Endothelial cell of umbilical vein (primary cell): ENCODE data around the gene PGGT1B. TPM values are rescaled to one million over a fixed set of nuclear protein-coding genes. Genes with fewer than 3 reads are reported as not detected.

Experiments used
- BruUV-seq: library from RNA; stranded (reverse); fragments of 400-500 nt; replicated peaks from 2 replicates; lab custom pipeline; 2021; lab: Mats Ljungman, UMichigan
- CTCF ChIA-PET: fragments of 300-600, 350-600 bp; sonication (Branson Sonifier 250); formaldehyde crosslinking; loops from one replicate; lab custom pipeline; 2021; ENCODE audit warnings: antibody characterized with exemption, inconsistent platforms; lab: Charles Lee
- POLR2A ChIA-PET: fragments of 300-600, 350-600 bp; sonication (Branson Sonifier 250); formaldehyde crosslinking; loops from one replicate; lab custom pipeline; 2021; ENCODE audit warnings: antibody characterized with exemption, inconsistent platforms; lab: Charles Lee
- DNase-seq: peaks from one replicate; pipeline ENCODE4 v3.0.0-alpha.2; 2011; ENCODE audit warnings: low read depth, low spot score
- FAIRE-seq: peaks from 2 replicates; lab custom pipeline; 2011; peaks lifted over from hg19 to GRCh38; lab: Jason Lieb, UNC
- H2AFZ ChIP-seq: 2 replicates; pipeline ENCODE4 v1.6.0; 2012; ENCODE audit warnings: low read depth, low read length, control low read depth, inconsistent platforms
- H3K27ac ChIP-seq: 2 replicates; pipeline ENCODE4 v1.5.1; 2011; ENCODE audit warnings: low read depth, mild to moderate bottlenecking, control low read depth, low read length, moderate library complexity; ENCODE audit not compliant: insufficient read depth
- H3K27me3 ChIP-seq, 2 experiments: 2 replicates each; pipeline versions ENCODE4 v1.6.0 to v1.6.1; 2011; ENCODE audit warnings: low read length in 2 of 2, mixed read lengths in 1 of 2; ENCODE audit not compliant: control insufficient read depth in 2 of 2, insufficient read depth in 2 of 2
- H3K36me3 ChIP-seq, 2 experiments: 2 replicates in 1 of 2; 3 replicates in 1 of 2; pipeline ENCODE4 v1.5.1; 2011; ENCODE audit warnings: low read length in 2 of 2, mild to moderate bottlenecking in 1 of 2, moderate library complexity in 1 of 2; ENCODE audit not compliant: control insufficient read depth in 2 of 2, insufficient read depth in 2 of 2; ENCODE audit errors: extremely low read depth in 1 of 2
- H3K4me1 ChIP-seq: 3 replicates; pipeline ENCODE4 v1.5.1; 2011; ENCODE audit warnings: mild to moderate bottlenecking, low read length; ENCODE audit not compliant: control insufficient read depth, insufficient read depth; ENCODE audit errors: extremely low read depth
- H3K4me2 ChIP-seq: 2 replicates; pipeline ENCODE4 v1.6.1; 2011; ENCODE audit warnings: low read length, control low read depth, mixed read lengths; ENCODE audit not compliant: insufficient read depth
- H3K4me3 ChIP-seq, 3 experiments: fragments of 200-600 bp in 1 of 3; sonication (generic), shearing (Covaris generic) in 1 of 3; replicated peaks in 1 of 3; 2 replicates each; pipeline ENCODE4 v1.5.1; 2011 to 2016; ENCODE audit warnings: control low read depth in 3 of 3, low read length in 3 of 3, mild to moderate bottlenecking in 2 of 3, inconsistent platforms in 1 of 3, low read depth in 1 of 3, moderate library complexity in 1 of 3; ENCODE audit not compliant: insufficient read depth in 1 of 3
- H3K79me2 ChIP-seq: 2 replicates; pipeline ENCODE4 v1.6.0; 2012; ENCODE audit warnings: low read length, inconsistent platforms; ENCODE audit not compliant: control insufficient read depth, insufficient read depth
- H3K9ac ChIP-seq: replicated peaks from 2 replicates; pipeline ENCODE3; 2011; ENCODE audit warnings: low read length, control low read depth; ENCODE audit not compliant: insufficient read depth; ENCODE audit errors: extremely low read depth
- H3K9me1 ChIP-seq: replicated peaks from 3 replicates; pipeline ENCODE4 v1.6.0; 2011; ENCODE audit warnings: mild to moderate bottlenecking, low read length; ENCODE audit not compliant: control insufficient read depth, insufficient read depth; ENCODE audit errors: extremely low read depth
- H3K9me3 ChIP-seq: replicated peaks from 2 replicates; pipeline ENCODE4 v1.5.1; 2012; ENCODE audit warnings: low read length, inconsistent platforms; ENCODE audit not compliant: control insufficient read depth, insufficient read depth
- H4K20me1 ChIP-seq: replicated peaks from 2 replicates; pipeline ENCODE3; 2011; ENCODE audit warnings: mild to moderate bottlenecking, low read length; ENCODE audit not compliant: control insufficient read depth, insufficient read depth; ENCODE audit errors: extremely low read depth
- CTCF ChIP-seq, 2 donors: IDR thresholded peaks; 1 replicate in 1 of 2; 2 replicates in 1 of 2; pipeline ENCODE4 v1.5.1; 2011; ENCODE audit warnings: low read length in 2 of 2, mild to moderate bottlenecking in 2 of 2, moderate library complexity in 2 of 2, control low read depth in 1 of 2, inconsistent platforms in 1 of 2, low read depth in 1 of 2; ENCODE audit not compliant: insufficient read depth in 1 of 2; ENCODE audit errors: extremely low read depth in 1 of 2
- EZH2 ChIP-seq: IDR thresholded peaks from 2 replicates; pipeline ENCODE4 v1.6.1; 2012; ENCODE audit warnings: borderline replicate concordance, low read depth, mild to moderate bottlenecking, moderate library complexity, low read length, inconsistent platforms; ENCODE audit not compliant: severe bottlenecking
- JUN ChIP-seq: IDR thresholded peaks from 2 replicates; pipeline ENCODE4 v1.6.1; 2011; ENCODE audit warnings: borderline replicate concordance, low read depth; ENCODE audit not compliant: insufficient read length, insufficient read depth
- dilution Hi-C: fragments of 300-500 bp; cut with MboI; formaldehyde crosslinking; loops from one replicate; pipeline ENCODE4 v1.15.0; 2019; ENCODE audit warnings: low sequenced_read_pairs; ENCODE audit not compliant: extremely low pct_ligation_motif_present
- intact Hi-C: fragments of 100-400 bp; cut with micrococcal nuclease; formaldehyde crosslinking; loops from one replicate; pipeline ENCODE4 v1.10.0; 2022
- polyA plus RNA-seq, 4 experiments: library from polyadenylated mRNA; depleted of rRNA in 3 of 4; stranded (reverse) in 3 of 4; unstranded in 1 of 4; fragments of >200 nt; gene quantifications; 2 replicates each; pipeline versions ENCODE4 v1.2.1 to v1.2.3, GENCODE V29; 2011 to 2012; ENCODE audit warnings: missing spikeins in 1 of 4
- total RNA-seq: library from RNA; stranded (reverse); gene quantifications from 2 replicates; pipeline ENCODE4 v1.2.3, GENCODE V29; 2021

PGGT1B gene
- total and polyA plus RNA-seq, 2 donors (not counting 3 experiments of a cell fraction or from before 2014, with no cell fraction given): 2.6 to 42.3 TPM

- no peak for FAIRE-seq
Observed at GRCh38 chr5:115179030-115179393, 83.7 kb downstream of the PGGT1B start.

GRCh38 chr5:115170929-115171510 is 91.7 kb downstream of the PGGT1B start:
- DNase-seq (no peak), FAIRE-seq (peak; percentile 37)
- Histone ChIP-seq H3K9me1 (no peaks in the 10 kb centered on the region), H3K9me3 (no peaks in the 10 kb centered on the region), H4K20me1 (no peaks in the 10 kb centered on the region), H2AFZ (no peak overlapping the region), H3K27me3 (peaks cover 22 to 55% of the 10 kb centered on the region in 2 experiments), H3K9ac (no peak overlapping the region), H3K79me2 (no peaks in the 10 kb centered on the region), H3K27ac (no peak overlapping the region), H3K36me3 (no peaks in the 10 kb centered on the region), H3K4me3 (peak overlapping the region in 1 of 3 experiments; percentile 24), H3K4me1 (peaks cover 11% of the 10 kb centered on the region), H3K4me2 (peak overlapping the region; percentile 64)
- intact Hi-C loops: loop anchor here (1.0 to 10.0 kb wide), 3 partner anchors 8 to 674 kb away; partner anchors contain the start of genes AP3S1 and ATG12
- CTCF ChIA-PET: interaction anchor here (0.6 to 1.5 kb wide), 2 partner anchors 9 to 479 kb away, joined by 3 to 4 read pairs; no protein-coding TSS in a partner anchor
- POLR2A ChIA-PET: no interaction called here
- peak; percentile 32 for TF ChIP-seq EZH2
- TF ChIP-seq CTCF (IDR thresholded peaks at IDR 0.05; ENCODE audit: extremely low read depth in 1 of 2, insufficient read depth in 1 of 2, low read depth in 1 of 2, low read length in 2 of 2): no peak
- no TSS peak for BruUV-seq
- dilution Hi-C loops: no loop called here

More at GRCh38 chr5:115179030-115179393, 83.7 kb downstream of the PGGT1B start:
- CTCF ChIA-PET: no interaction called here
- H3K4me2 ChIP-seq: peak overlapping the region; percentile 67
- dilution Hi-C loops: no loop called here
- peak overlapping the region in 1 of 3 experiments; percentile 53 for H3K4me3 ChIP-seq
- H3K4me1 ChIP-seq: peaks cover 9% of the 10 kb centered on the region
- no peaks in the 10 kb centered on the region for H3K36me3 ChIP-seq
- intact Hi-C loops: loop anchor here (1.0 to 10.0 kb wide), 2 partner anchors 8 to 666 kb away; partner anchors contain the start of genes AP3S1 and ATG12
- no peak overlapping the region for H3K27ac ChIP-seq
- BruUV-seq: no TSS peak
- H2AFZ ChIP-seq: peak overlapping the region; percentile 39
- POLR2A ChIA-PET: no interaction called here
- no peaks in the 10 kb centered on the region for H3K79me2 ChIP-seq
- no peak for TF ChIP-seq JUN
- peak; percentile 50 for TF ChIP-seq EZH2
- no peak for DNase-seq
- no peaks in the 10 kb centered on the region for H3K9me3 ChIP-seq
- H3K9me1 ChIP-seq: no peaks in the 10 kb centered on the region
- H3K9ac ChIP-seq: no peak overlapping the region
- H3K27me3 ChIP-seq: peaks cover 55 to 82% of the 10 kb centered on the region in 2 experiments
- H4K20me1 ChIP-seq: no peaks in the 10 kb centered on the region
